IMR-90 (cell line): ENCODE data around the gene SLC6A6. TPM values are rescaled to one million over a fixed set of nuclear protein-coding genes. Genes with fewer than 3 reads are reported as not detected.

ENCODE experiments used
- ATAC-seq: fragments of 200-7000 bp; cut with Tn5 transposase; 2 replicates; pipeline ENCODE4 v1.9.1; 2020; ENCODE audit warnings: low read depth, mild to moderate bottlenecking, moderate library complexity
- BruUV-seq: library from RNA; stranded (reverse); fragments of 400-500 nt; replicated peaks from 2 replicates; lab custom pipeline; 2021; lab: Mats Ljungman, UMichigan
- CTCF ChIA-PET: fragments of 300-600 bp; formaldehyde crosslinking; extraction: SDS; loops from one replicate; lab custom pipeline; 2021; ENCODE audit warnings: antibody characterized with exemption; lab: Yijun Ruan, JAX
- POLR2A ChIA-PET: fragments of 300-600 bp; sonication (Branson Sonifier 250); formaldehyde crosslinking; loops from one replicate; lab custom pipeline; 2022; ENCODE audit warnings: antibody characterized with exemption; ENCODE audit not compliant: unreplicated experiment; lab: Charles Lee
- DNase-seq: peaks from one replicate; pipeline ENCODE4 v3.0.0; 2013
- H2AFZ ChIP-seq: replicated peaks from 2 replicates; pipeline ENCODE3; 2013; ENCODE audit warnings: low read length, mild to moderate bottlenecking; ENCODE audit not compliant: poor library complexity
- H2AK5ac ChIP-seq: 2 replicates; pipeline ENCODE4 v1.6.1; 2013; ENCODE audit warnings: low read depth, low read length, inconsistent platforms
- H2AK9ac ChIP-seq: replicated peaks from 2 replicates; pipeline ENCODE3; 2013; ENCODE audit warnings: mild to moderate bottlenecking, low read depth, low read length, moderate library complexity; ENCODE audit not compliant: poor library complexity
- H2BK120ac ChIP-seq: 2 replicates; pipeline ENCODE4 v1.6.1; 2013; ENCODE audit warnings: low read depth, low read length, inconsistent platforms
- H2BK15ac ChIP-seq: 3 replicates; pipeline ENCODE4 v1.6.1; 2013; ENCODE audit warnings: low read depth, low read length, inconsistent platforms
- H2BK20ac ChIP-seq: 2 replicates; pipeline ENCODE4 v1.6.1; 2013; ENCODE audit warnings: low read depth, mild to moderate bottlenecking, inconsistent platforms, low read length, moderate library complexity
- H2BK5ac ChIP-seq: 2 replicates; pipeline ENCODE4 v1.6.1; 2013; ENCODE audit warnings: mild to moderate bottlenecking, low read depth, low read length, inconsistent platforms; ENCODE audit not compliant: poor library complexity, severe bottlenecking
- H3K14ac ChIP-seq: replicated peaks from 2 replicates; pipeline ENCODE4 v1.6.1; 2013; ENCODE audit warnings: low read depth, low read length, inconsistent platforms
- H3K18ac ChIP-seq: 2 replicates; pipeline ENCODE4 v1.6.1; 2013; ENCODE audit warnings: low read depth, low read length, control low read depth
- H3K23ac ChIP-seq: 2 replicates; pipeline ENCODE4 v1.6.1; 2013; ENCODE audit warnings: low read depth, low read length, inconsistent platforms
- H3K27ac ChIP-seq: 2 replicates; pipeline ENCODE4 v1.5.1; 2013; ENCODE audit warnings: mild to moderate bottlenecking, control low read depth, low read length; ENCODE audit not compliant: insufficient read depth
- H3K27me3 ChIP-seq: 2 replicates; pipeline ENCODE4 v1.6.1; 2013; ENCODE audit warnings: low read length; ENCODE audit not compliant: control insufficient read depth, insufficient read depth
- H3K36me3 ChIP-seq: 2 replicates; pipeline ENCODE4 v1.6.1; 2013; ENCODE audit warnings: low read length, mixed read lengths; ENCODE audit not compliant: control insufficient read depth, insufficient read depth
- H3K4ac ChIP-seq: 2 replicates; pipeline ENCODE4 v1.6.1; 2013; ENCODE audit warnings: low read depth, low read length, inconsistent platforms
- H3K4me1 ChIP-seq: 2 replicates; pipeline ENCODE4 v1.6.1; 2013; ENCODE audit warnings: low read length, mixed read lengths; ENCODE audit not compliant: control insufficient read depth, insufficient read depth
- H3K4me2 ChIP-seq: 2 replicates; pipeline ENCODE4 v1.6.1; 2013; ENCODE audit warnings: low read depth, mild to moderate bottlenecking, control low read depth, low read length, moderate library complexity
- H3K4me3 ChIP-seq: 2 replicates; pipeline ENCODE4 v1.5.1; 2013; ENCODE audit warnings: low read depth, mild to moderate bottlenecking, control low read depth, low read length, moderate library complexity; ENCODE audit not compliant: insufficient read depth
- H3K56ac ChIP-seq: 2 replicates; pipeline ENCODE4 v1.6.1; 2013; ENCODE audit warnings: low read length, inconsistent platforms; ENCODE audit not compliant: insufficient read depth; ENCODE audit errors: extremely low read depth
- H3K79me1 ChIP-seq, 2 experiments: 2 replicates each; pipeline ENCODE4 v1.6.1; 2013; ENCODE audit warnings: low read length in 2 of 2, inconsistent platforms in 1 of 2, low read depth in 1 of 2
- H3K9ac ChIP-seq: 2 replicates; pipeline ENCODE4 v1.6.1; 2013; ENCODE audit warnings: low read depth, low read length, control low read depth
- H3K9me1 ChIP-seq: 2 replicates; pipeline ENCODE4 v1.6.1; 2013; ENCODE audit warnings: low read length, inconsistent platforms; ENCODE audit not compliant: insufficient read depth
- H3K9me3 ChIP-seq: 2 replicates; pipeline ENCODE4 v1.6.1; 2013; ENCODE audit warnings: low read length; ENCODE audit not compliant: control insufficient read depth, insufficient read depth
- H4K20me1 ChIP-seq: 2 replicates; pipeline ENCODE4 v1.6.1; 2013; ENCODE audit warnings: low read length, inconsistent platforms; ENCODE audit not compliant: insufficient read depth
- H4K5ac ChIP-seq: 2 replicates; pipeline ENCODE4 v1.6.1; 2013; ENCODE audit warnings: mild to moderate bottlenecking, low read depth, low read length, control low read depth
- H4K8ac ChIP-seq, 2 experiments: 2 replicates each; pipeline ENCODE4 v1.6.1; 2013; ENCODE audit warnings: low read depth in 2 of 2, low read length in 2 of 2, control low read depth in 1 of 2, inconsistent platforms in 1 of 2
- H4K91ac ChIP-seq: 2 replicates; pipeline ENCODE4 v1.6.1; 2013; ENCODE audit warnings: low read depth, low read length, inconsistent platforms; ENCODE audit not compliant: insufficient read depth
- CEBPB ChIP-seq: IDR thresholded peaks from 2 replicates; pipeline ENCODE4 v1.6.1; 2012; ENCODE audit warnings: low read depth, low read length, improper control_type of control experiment
- FOS ChIP-seq: fragments of 150-350 bp; IDR thresholded peaks from 2 replicates; pipeline ENCODE4 v1.6.1; 2016; ENCODE audit warnings: low read depth, low read length
- MAFK ChIP-seq: IDR thresholded peaks from 2 replicates; pipeline ENCODE4 v1.6.1; 2012; ENCODE audit warnings: low read depth, low read length, improper control_type of control experiment
- MAZ ChIP-seq: IDR thresholded peaks from 2 replicates; pipeline ENCODE4 v1.6.1; 2012; ENCODE audit warnings: low read depth, mild to moderate bottlenecking, low read length, improper control_type of control experiment, moderate library complexity, borderline replicate concordance
- RAD21 ChIP-seq: IDR thresholded peaks from 2 replicates; pipeline ENCODE4 v1.6.1; 2012; ENCODE audit warnings: low read length, improper control_type of control experiment
- WGBS, 2 experiments: methylation state at CpG; one replicate each; pipeline versions ENCODE4 v1.1.5 to v1.1.7; 2013; ENCODE audit warnings: missing lambda C conversion rate in 2 of 2; ENCODE audit not compliant: insufficient read length in 1 of 2; ENCODE audit errors: extremely low coverage in 2 of 2; 5-methylcytosine and 5-hydroxymethylcytosine counted together
- dilution Hi-C: fragments of 300-500 bp; cut with HindIII; formaldehyde crosslinking; loops from one replicate; pipeline ENCODE4 v1.14.3; 2018; ENCODE audit warnings: low sequenced_read_pairs; ENCODE audit not compliant: unreplicated experiment
- in situ Hi-C: fragments of 300-500 bp; cut with MboI; formaldehyde crosslinking; loops from 3 replicates; pipeline ENCODE4 v1.14.3; 2019; ENCODE audit warnings: low sequenced_read_pairs, inconsistent platforms, mixed read lengths
- intact Hi-C: fragments of 100-400 bp; cut with micrococcal nuclease; formaldehyde crosslinking; loops from 2 replicates; pipeline ENCODE4 v1.10.0; 2022
- polyA plus RNA-seq, 3 experiments: library from polyadenylated mRNA; depleted of rRNA; stranded (reverse); fragments of >200 nt; gene quantifications; 2 replicates each; pipeline ENCODE4 v1.2.3, GENCODE V29; 2012; ENCODE audit warnings: low replicate concordance in 1 of 3
- total RNA-seq: library from RNA; depleted of rRNA; stranded (reverse); fragments of >200 nt; gene quantifications from 2 replicates; pipeline ENCODE4 v1.2.3, GENCODE V29; 2012

The SLC6A6 gene
- total and polyA plus RNA-seq, 2 of the 4 experiments (the other 2 are of a cell fraction) = 29.9 to 39.4 TPM

- peak overlapping the region; percentile 53; the same call in 1 of the 2 replicates for H3K23ac ChIP-seq
- peak overlapping the region; percentile 80 for H2AFZ ChIP-seq
- intact Hi-C loops = no loop called here
- H2BK15ac ChIP-seq = peak overlapping the region; percentile 10; the same call in 1 of the 3 replicates
- no peaks in the 10 kb centered on the region for H3K9me3 ChIP-seq
- peak; percentile 54; the same call in 1 of the 2 replicates for TF ChIP-seq MAZ
- TF ChIP-seq RAD21 = peak; percentile 21
- no peak for TF ChIP-seq CEBPB
- peak; percentile 78 for TF ChIP-seq FOS
- 0 out of 2 replicates have a peak, but pooled peaks have one; percentile 9 for TF ChIP-seq MAFK
- peaks cover 15% of the 10 kb centered on the region for H3K4me1 ChIP-seq
- peak overlapping the region; percentile 30; the same call in 1 of the 2 replicates for H3K56ac ChIP-seq
- H4K20me1 ChIP-seq = no peaks in the 10 kb centered on the region
- in situ Hi-C loops = no loop called here
- H3K4me2 ChIP-seq = peak overlapping the region; percentile 12; the same call in 1 of the 2 replicates
- peak overlapping the region; percentile 56 for H3K27ac ChIP-seq
- DNase-seq (peak; percentile 92), ATAC-seq (peak; percentile 99)
- peak overlapping the region; percentile 13 to 71; a peak in 3 of 4 replicates for H4K8ac ChIP-seq
- H2BK20ac ChIP-seq = peak overlapping the region; percentile 76
- peak overlapping the region; percentile 24; the same call in 1 of the 2 replicates for H3K9ac ChIP-seq
- H3K4me3 ChIP-seq = no peak overlapping the region
- H3K9me1 ChIP-seq = peaks cover 25% of the 10 kb centered on the region
- peak overlapping the region; percentile 79 for H2AK5ac ChIP-seq
- ChIA-PET CTCF (interaction anchor here (1.3 kb wide), 1 partner anchor 269 kb away, joined by 4 read pairs; no protein-coding TSS in a partner anchor), POLR2A (interaction anchor here (0.5 kb wide), 1 partner anchor 479 kb away, joined by 4 read pairs; no protein-coding TSS in a partner anchor)
- H3K36me3 ChIP-seq = peaks cover 60% of the 10 kb centered on the region
- 71% methylated on average over 14 of the region's 22 CpGs; no CpG with 5 or more reads in 1 of the 2 experiments for WGBS, 2 experiments
- H2AK9ac ChIP-seq = peak overlapping the region; percentile 91
- peak overlapping the region; percentile 23; the same call in 1 of the 2 replicates for H4K5ac ChIP-seq
- no TSS peak for BruUV-seq
- H3K79me1 ChIP-seq = peaks cover 0 to 15% of the 10 kb centered on the region in 2 experiments; a peak in 1 of 4 replicates
- H3K27me3 ChIP-seq = no peaks in the 10 kb centered on the region
- peak overlapping the region; percentile 81 for H4K91ac ChIP-seq
- dilution Hi-C loops = no loop called here
- peak overlapping the region; percentile 87 for H2BK120ac ChIP-seq
- peak overlapping the region; percentile 69 for H3K14ac ChIP-seq
- H3K4ac ChIP-seq = peak overlapping the region; percentile 89
- H2BK5ac ChIP-seq = peak overlapping the region; percentile 95
- H3K18ac ChIP-seq = peak overlapping the region; percentile 43
Observed at GRCh38 chr3:14472471-14473351, 70.3 kb downstream of the SLC6A6 start.
